SU-DHL-6 (cell line): Measurements from ENCODE around the gene FBXO11.
"Not testable (repeated sequence)": the region's sequence is repeated elsewhere in the genome, so short reads cannot be mapped to it uniquely, and the experiment has no call there.

Source experiments
- H2AFZ ChIP-seq: fragments of 200-600 bp; sonication (generic); 2 replicates; pipeline ENCODE4 v1.6.1; 2014; ENCODE audit warnings: low read depth, mild to moderate bottlenecking, moderate library complexity, mixed read lengths, antibody characterized with exemption, low read length; ENCODE audit not compliant: severe bottlenecking
- H3F3A ChIP-seq: fragments of 200-600 bp; shearing (Covaris generic); 2 replicates; pipeline ENCODE4 v1.6.0; 2016; ENCODE audit warnings: antibody characterized with exemption, mild to moderate bottlenecking; ENCODE audit not compliant: insufficient read depth
- H3K27ac ChIP-seq: fragments of 200-600 bp; sonication (generic); 2 replicates; pipeline ENCODE4 v1.5.1; 2016; ENCODE audit warnings: low read depth, mild to moderate bottlenecking, low read length, moderate library complexity, mixed read lengths
- H3K27me3 ChIP-seq: fragments of 200-600 bp; sonication (generic), shearing (Covaris generic); 2 replicates; pipeline ENCODE4 v1.6.0; 2014; ENCODE audit warnings: mild to moderate bottlenecking, low read length
- H3K36me3 ChIP-seq: fragments of 200-600 bp; sonication (generic); 2 replicates; pipeline ENCODE4 v1.6.1; 2014; ENCODE audit warnings: mild to moderate bottlenecking, low read length, mixed read lengths
- H3K4me2 ChIP-seq: fragments of 300-600, 200-600 bp; shearing (Covaris generic), sonication (generic); 2 replicates; pipeline ENCODE4 v1.6.0; 2014; ENCODE audit warnings: low read length, low read depth, mild to moderate bottlenecking; ENCODE audit not compliant: poor library complexity, severe bottlenecking
- H3K4me3 ChIP-seq: fragments of 200-600 bp; sonication (generic); 2 replicates; pipeline ENCODE4 v1.5.1; 2014; ENCODE audit warnings: antibody characterized with exemption, low read length, mild to moderate bottlenecking, mixed read lengths; ENCODE audit not compliant: insufficient read depth, poor library complexity, severe bottlenecking
- H3K79me2 ChIP-seq: fragments of 200-600 bp; sonication (generic); 2 replicates; pipeline ENCODE4 v1.6.1; 2014; ENCODE audit warnings: mild to moderate bottlenecking, low read length, moderate library complexity; ENCODE audit not compliant: insufficient read depth
- H3K9ac ChIP-seq: fragments of 200-600 bp; sonication (generic); 2 replicates; pipeline ENCODE4 v1.7.0; 2014; ENCODE audit warnings: mild to moderate bottlenecking, low read length
- H3K9me2 ChIP-seq: fragments of 200-600 bp; sonication (generic); replicated peaks from 2 replicates; pipeline ENCODE4 v1.6.1; 2014; ENCODE audit warnings: low read length; ENCODE audit not compliant: insufficient read depth
- H3K9me3 ChIP-seq: fragments of 200-600 bp; sonication (generic); 2 replicates; pipeline ENCODE4 v1.6.1; 2014; ENCODE audit warnings: low read length, mixed read lengths; ENCODE audit not compliant: insufficient read depth
- H4K20me1 ChIP-seq: fragments of 200-600 bp; sonication (generic); 2 replicates; pipeline ENCODE4 v1.6.1; 2014; ENCODE audit warnings: low read depth, mild to moderate bottlenecking, antibody characterized with exemption, low read length, moderate library complexity, mixed read lengths
- CTCF ChIP-seq: fragments of 200-600 bp; sonication (generic); IDR thresholded peaks from one replicate; pipeline ENCODE4 v1.5.1; 2017; ENCODE audit warnings: antibody characterized with exemption, mild to moderate bottlenecking, low read length, moderate library complexity; ENCODE audit not compliant: insufficient read depth, poor library complexity, severe bottlenecking
- EZH2phosphoT487 ChIP-seq: fragments of 200-600 bp; sonication (generic), shearing (Covaris generic); conservative IDR thresholded peaks from 2 replicates; pipeline ENCODE4 v1.6.1; 2018; ENCODE audit warnings: mild to moderate bottlenecking, antibody characterized with exemption, low read length, moderate library complexity, mixed read lengths

FBXO11 gene

GRCh38 chr2:47905386-47906156 lies 727 bp downstream of the FBXO11 start:
- peaks cover 19% of the 10 kb centered on the region for H3F3A ChIP-seq

DNA sequence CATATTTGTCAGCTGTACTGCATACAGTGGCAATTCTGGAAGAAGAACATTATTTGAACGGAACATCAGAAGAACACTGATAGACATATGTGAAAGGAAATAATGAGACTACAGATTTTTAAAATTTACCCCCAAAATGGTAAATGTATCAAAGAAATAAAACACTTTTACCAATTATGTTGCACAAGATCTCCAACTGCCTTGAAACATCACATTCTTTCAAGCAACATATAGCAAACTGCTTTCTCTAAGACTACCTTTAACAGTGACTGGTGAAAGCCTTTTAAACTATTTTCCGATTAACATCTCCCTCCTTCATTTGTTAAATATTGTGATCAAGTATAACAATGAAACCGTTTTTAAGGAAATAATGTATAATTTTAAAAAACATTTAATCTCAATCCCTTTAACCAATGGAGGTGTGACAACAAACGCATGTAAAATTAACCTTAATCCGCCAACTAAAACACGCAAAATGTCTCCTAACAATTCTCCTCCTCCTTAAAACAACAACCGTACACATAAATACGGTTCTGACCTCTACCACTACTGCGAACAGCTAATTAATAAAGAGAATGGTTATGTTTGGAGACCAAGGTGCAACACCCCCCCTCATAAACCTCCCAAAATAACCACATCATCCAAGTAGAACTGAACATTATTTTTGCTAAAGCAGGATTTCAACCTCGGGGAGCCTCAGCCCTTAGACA lies 2.4 kb downstream of the FBXO11 start:
- H3K9me3 ChIP-seq: no peaks in the 10 kb centered on the region
- peaks cover 9% of the 10 kb centered on the region; the same call in 1 of the 2 replicates for H4K20me1 ChIP-seq
- H3K36me3 ChIP-seq: no peaks in the 10 kb centered on the region
- peaks cover 30% of the 10 kb centered on the region for H3F3A ChIP-seq
- H3K27me3 ChIP-seq: no peaks in the 10 kb centered on the region
- no peaks in the 10 kb centered on the region for H3K9me2 ChIP-seq
- no peak for TF ChIP-seq EZH2phosphoT487
- peaks cover 69% of the 10 kb centered on the region for H3K79me2 ChIP-seq
- H3K9ac ChIP-seq: peak overlapping the region; percentile 96
- H2AFZ ChIP-seq: no peak overlapping the region
- H3K4me3 ChIP-seq: peak overlapping the region; percentile 89
- peak overlapping the region; percentile 85 for H3K4me2 ChIP-seq
- peak overlapping the region; percentile 94 for H3K27ac ChIP-seq

More at GRCh38 chr2:47905386-47906156, 727 bp downstream of the FBXO11 start:
- Histone ChIP-seq H3K27ac (peak overlapping the region; percentile 94), H3K4me3 (peak overlapping the region; percentile 89), H3K9ac (peak overlapping the region; percentile 96), H2AFZ (peak overlapping the region; percentile 29), H3K4me2 (peak overlapping the region; percentile 85), H3K79me2 (peaks cover 53% of the 10 kb centered on the region), H3K9me2 (no peaks in the 10 kb centered on the region), H4K20me1 (peaks cover 9% of the 10 kb centered on the region; the same call in 1 of the 2 replicates), H3K36me3 (no peaks in the 10 kb centered on the region), H3K9me3 (no peaks in the 10 kb centered on the region), H3K27me3 (no peaks in the 10 kb centered on the region)
- no peak for TF ChIP-seq CTCF

DNA sequence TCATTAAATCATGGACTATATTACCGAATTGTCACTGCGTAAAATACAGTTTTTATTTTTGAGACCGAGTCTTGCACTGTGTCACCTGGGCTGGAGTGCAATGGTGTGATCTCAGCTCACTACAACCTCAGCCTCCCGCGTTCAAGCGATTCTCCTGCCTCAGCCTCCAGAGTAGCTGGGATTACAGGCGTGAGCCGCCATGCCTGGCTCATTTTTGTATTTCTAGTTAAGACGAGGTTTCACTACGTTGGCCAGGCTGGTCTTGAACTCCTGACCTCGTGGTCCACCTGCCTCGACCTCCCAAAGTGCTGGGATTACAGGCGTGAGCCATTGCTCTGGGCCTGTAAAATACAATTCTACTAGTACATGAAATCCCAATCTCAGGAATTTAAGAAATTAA lies 4.4 kb downstream of the FBXO11 start:
- H3K9me2 ChIP-seq, H2AFZ ChIP-seq, H3K27me3 ChIP-seq, H3K9me3 ChIP-seq, H3K27ac ChIP-seq, H3K9ac ChIP-seq, H3K4me3 ChIP-seq, H3K36me3 ChIP-seq: not testable (repeated sequence)
- Histone ChIP-seq H3K4me2 (peak overlapping the region; percentile 85), H4K20me1 (peaks cover 22% of the 10 kb centered on the region), H3K79me2 (peaks cover 89% of the 10 kb centered on the region), H3F3A (peaks cover 34% of the 10 kb centered on the region)

DNA sequence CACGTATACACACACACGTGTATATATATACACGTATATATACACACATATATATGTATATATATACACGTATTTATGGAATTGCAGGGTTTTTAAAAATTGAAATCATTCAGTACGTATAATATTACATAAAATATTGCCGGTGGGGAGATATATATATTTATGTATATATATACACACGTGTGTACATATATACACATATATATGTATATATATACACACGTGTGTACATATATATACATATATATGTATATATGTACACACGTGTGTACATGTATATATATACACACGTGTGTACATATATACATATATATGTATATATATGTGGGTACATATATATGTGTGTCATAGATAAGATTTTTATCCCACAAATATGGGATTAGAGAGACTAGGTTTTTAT lies 5.4 kb downstream of the FBXO11 start:
- no peak overlapping the region for H3K9ac ChIP-seq
- peaks cover 97% of the 10 kb centered on the region for H3K79me2 ChIP-seq
- no peaks in the 10 kb centered on the region for H3K27me3 ChIP-seq
- peak overlapping the region; percentile 85 for H3K4me2 ChIP-seq
- H3K36me3 ChIP-seq: no peaks in the 10 kb centered on the region
- H3K4me3 ChIP-seq: no peak overlapping the region
- H3K9me2 ChIP-seq: no peaks in the 10 kb centered on the region
- H3K27ac ChIP-seq: no peak overlapping the region
- no peak overlapping the region for H2AFZ ChIP-seq
- peaks cover 25% of the 10 kb centered on the region for H4K20me1 ChIP-seq
- no peaks in the 10 kb centered on the region for H3K9me3 ChIP-seq
- TF ChIP-seq CTCF: no peak
- no peak for TF ChIP-seq EZH2phosphoT487
- H3F3A ChIP-seq: peaks cover 34% of the 10 kb centered on the region
